GM13976 (cell line): Measurements from ENCODE around the gene MGAT4C.
"Not testable (repeated sequence)": the region's sequence is repeated elsewhere in the genome, so short reads cannot be mapped to it uniquely, and the experiment has no call there.

Experiments used
- DNase-seq: peaks from one replicate; pipeline ENCODE4 v3.0.0; 2012; ENCODE audit warnings: low spot score
- CTCF ChIP-seq: IDR thresholded peaks from 2 replicates; pipeline ENCODE4 v1.5.1; 2012; ENCODE audit warnings: borderline replicate concordance, mild to moderate bottlenecking; ENCODE audit not compliant: insufficient read depth; ENCODE audit errors: extremely low read depth, missing control alignments, control extremely low read depth
- in situ Hi-C: fragments of 300-500 bp; cut with MboI; formaldehyde crosslinking; loops from one replicate; pipeline ENCODE4 v1.12.0; 2022; ENCODE audit warnings: low sequenced_read_pairs, mixed read lengths, inconsistent platforms; ENCODE audit not compliant: unreplicated experiment

MGAT4C gene

GRCh38 chr12:86256163-86256562, at the start of gene MGAT4C:
Gene MGAT4C, minus strand, starts transcription at chr12:86256391.
- in situ Hi-C loops: no loop called here
- DNase-seq: no peak
- TF ChIP-seq CTCF: no peak

DNA sequence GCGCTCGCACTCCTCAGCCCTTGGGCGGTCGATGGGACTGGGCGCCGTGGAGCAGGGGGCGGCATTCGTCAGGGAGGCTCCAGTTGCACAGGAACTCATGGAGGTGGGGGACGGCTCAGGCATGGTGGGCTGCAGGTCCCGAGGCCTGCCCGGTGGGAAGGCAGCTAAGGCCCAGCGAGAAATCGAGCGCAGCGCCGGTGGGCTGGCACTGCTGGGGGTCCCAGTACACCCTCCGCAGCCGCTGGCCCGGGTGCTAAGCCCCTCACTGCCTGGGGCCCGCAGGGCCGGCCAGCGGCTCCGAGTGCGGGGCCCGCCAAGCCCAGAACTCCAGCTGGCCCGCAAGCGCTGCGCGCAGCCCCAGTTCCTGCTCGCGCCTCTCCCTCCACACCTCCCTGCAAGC, 40.2 kb upstream of the MGAT4C start:
- DNase-seq, in situ Hi-C loops: not testable (repeated sequence)

DNA sequence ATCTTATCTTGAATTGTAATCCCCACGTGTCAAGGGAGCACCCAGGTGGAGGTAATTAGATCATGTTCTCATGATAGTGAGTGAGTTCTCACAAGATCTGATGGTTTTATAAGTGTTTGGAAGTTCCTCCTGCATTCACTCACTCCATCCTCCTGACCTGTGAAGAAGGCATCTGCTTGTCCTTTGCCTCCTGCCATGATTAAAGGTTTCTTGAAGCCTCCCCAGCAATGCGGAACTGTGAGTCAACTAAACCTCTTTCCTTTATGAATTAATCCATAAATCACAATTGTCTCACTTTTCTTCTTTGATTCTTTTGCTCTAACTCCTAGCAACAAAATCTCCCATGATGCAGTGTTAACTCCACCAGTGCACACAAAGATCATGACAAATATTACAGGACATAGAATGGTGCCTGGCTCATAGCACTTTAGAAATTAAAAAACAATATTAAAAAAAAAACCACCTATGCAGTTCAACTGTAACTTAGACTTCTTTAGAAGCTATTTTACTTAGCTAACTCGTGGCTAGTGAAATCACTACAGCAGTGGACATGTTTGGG, 37.6 kb upstream of the MGAT4C start:
- no peak for TF ChIP-seq CTCF
- in situ Hi-C loops: no loop called here
- DNase-seq: no peak

- in situ Hi-C loops: no loop called here
- no peak for DNase-seq
- TF ChIP-seq CTCF: no peak
Observed at GRCh38 chr12:86292480-86292879, 36.3 kb upstream of the MGAT4C start.

GRCh38 chr12:86290615-86291014, 34.4 kb upstream of the MGAT4C start:
- no peak for TF ChIP-seq CTCF
- in situ Hi-C loops: no loop called here
- DNase-seq: no peak

DNA sequence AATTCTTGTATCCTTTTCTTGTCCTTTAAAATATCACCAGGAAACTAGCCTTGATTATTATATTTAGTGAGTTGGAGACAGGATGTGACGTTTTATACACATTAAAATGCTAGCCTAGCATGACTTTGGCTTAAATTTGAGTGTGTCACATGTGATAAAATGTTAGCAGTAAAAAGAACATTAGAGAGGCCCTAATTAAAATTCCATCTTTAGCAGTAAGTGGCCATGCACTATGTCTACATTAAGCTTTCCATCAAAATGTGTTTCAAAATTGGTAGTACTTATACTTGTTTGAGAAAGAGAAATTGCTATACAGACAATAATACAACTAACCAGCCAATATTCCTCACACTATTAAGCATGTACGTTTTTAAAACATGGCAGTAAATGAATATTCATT, 29.9 kb upstream of the MGAT4C start:
- TF ChIP-seq CTCF: no peak
- in situ Hi-C loops: no loop called here
- no peak for DNase-seq

DNA sequence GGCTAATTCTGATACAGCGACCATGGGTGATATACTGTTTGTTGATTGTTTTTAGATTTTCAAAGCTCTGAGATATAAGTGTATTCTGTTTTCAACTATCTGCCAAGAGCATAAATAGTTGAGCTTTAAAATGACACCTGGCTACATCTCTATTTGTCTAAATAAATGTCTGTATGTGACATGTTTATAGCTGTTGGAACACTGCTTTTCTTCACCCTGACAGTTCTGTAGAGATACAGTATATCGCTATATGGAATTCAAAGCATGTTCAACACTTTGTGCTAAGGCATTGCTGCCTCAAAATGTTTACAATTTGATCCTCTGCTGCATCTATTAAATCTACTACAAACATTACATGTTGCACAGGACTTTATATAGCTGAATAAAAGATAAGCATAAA, 27.4 kb upstream of the MGAT4C start:
- in situ Hi-C loops: no loop called here
- TF ChIP-seq CTCF: no peak
- DNase-seq: no peak
